Transverse colon (tissue), 4 donors: Measurements from ENCODE around the gene PMEPA1. TPM values are rescaled to one million over a fixed set of nuclear protein-coding genes. Genes with fewer than 3 reads are reported as not detected.

Experiments
- DNase-seq: peaks from one replicate; pipeline ENCODE4 v3.0.0-alpha.2; 2019
- H3K27ac ChIP-seq, 4 donors: fragments of 200-600 bp; sonication (generic); 2 replicates each; pipeline ENCODE4 v1.5.1; 2016 to 2018; ENCODE audit warnings: inconsistent platforms in 4 of 4
- H3K27me3 ChIP-seq: fragments of 200-600 bp; sonication (generic); 2 replicates; pipeline ENCODE4 v1.5.1; 2017; ENCODE audit warnings: inconsistent platforms
- H3K36me3 ChIP-seq, 4 donors: fragments of 200-600 bp; sonication (generic); 2 replicates each; pipeline ENCODE4 v1.5.1; 2017 to 2019; ENCODE audit warnings: inconsistent platforms in 4 of 4
- H3K4me1 ChIP-seq, 4 donors: fragments of 200-600 bp; sonication (generic); 2 replicates each; pipeline ENCODE4 v1.5.1; 2017 to 2020; ENCODE audit warnings: inconsistent platforms in 4 of 4
- H3K4me3 ChIP-seq, 4 donors: fragments of 200-600 bp; sonication (generic); 1 replicate in 1 of 4; 2 replicates in 3 of 4; pipeline versions ENCODE4 v1.5.1 to v1.6.1; 2017 to 2019; ENCODE audit warnings: inconsistent platforms in 4 of 4
- H3K9me3 ChIP-seq, 2 donors: fragments of 200-600 bp; sonication (generic); 2 replicates each; pipeline ENCODE4 v1.5.1; 2017 to 2019; ENCODE audit warnings: inconsistent platforms in 2 of 2
- EP300 ChIP-seq: sonication (generic); formaldehyde crosslinking; IDR thresholded peaks from one replicate; pipeline ENCODE4 v1.6.1; 2017; ENCODE audit warnings: antibody characterized with exemption, low read depth
- POLR2A ChIP-seq: fragments of 450-650 bp; IDR thresholded peaks from one replicate; pipeline ENCODE4 v1.6.1; 2016; ENCODE audit warnings: antibody characterized with exemption, mild to moderate bottlenecking, moderate library complexity
- POLR2AphosphoS5 ChIP-seq, 3 donors: sonication (generic); formaldehyde crosslinking; IDR thresholded peaks; one replicate each; pipeline ENCODE4 v1.6.1; 2016; ENCODE audit warnings: antibody characterized with exemption in 3 of 3
- WGBS, 2 donors: methylation state at CpG; one replicate each; pipeline ENCODE4 v1.1.5; 2018; ENCODE audit warnings: low coverage in 1 of 2; 5-methylcytosine and 5-hydroxymethylcytosine counted together
- in situ Hi-C, 4 donors: fragments of 200-750 bp; cut with MboI; loops; one replicate each; pipeline versions ENCODE4 v1.15.0 to v1.15.1; 2017; ENCODE audit warnings: low sequenced_read_pairs in 3 of 4, low pct_ligation_motif_present in 1 of 4, low pct_unique_long_range_greater_than_20kb in 1 of 4
- intact Hi-C: fragments of 100-400 bp; cut with DNase I; formaldehyde crosslinking; loops from one replicate; pipeline ENCODE4 v1.15.1; 2023; ENCODE audit warnings: low total_unique reads
- total RNA-seq, 4 donors: library from RNA; depleted of rRNA; stranded (reverse); fragments of >200 nt; gene quantifications; one replicate each; pipeline ENCODE4 v1.1.0, GENCODE V29; 2016
- TF ChIP-seq, protein P1 (sequence below), 5 experiments: fragments of 200-600 bp in 3 of 5; fragments of 450-650 bp in 2 of 5; sonication (generic) in 3 of 5; IDR thresholded peaks; 1 replicate in 2 of 5; 2 replicates in 3 of 5; pipeline ENCODE4 v1.5.1; 2016 to 2017; ENCODE audit warnings: antibody characterized with exemption in 5 of 5, inconsistent platforms in 3 of 5, mild to moderate bottlenecking in 2 of 5, moderate library complexity in 1 of 5

PMEPA1 gene
- total RNA-seq, 4 donors from 2014 or later: 6.4 to 10.8 (median 8.4) TPM

DNA sequence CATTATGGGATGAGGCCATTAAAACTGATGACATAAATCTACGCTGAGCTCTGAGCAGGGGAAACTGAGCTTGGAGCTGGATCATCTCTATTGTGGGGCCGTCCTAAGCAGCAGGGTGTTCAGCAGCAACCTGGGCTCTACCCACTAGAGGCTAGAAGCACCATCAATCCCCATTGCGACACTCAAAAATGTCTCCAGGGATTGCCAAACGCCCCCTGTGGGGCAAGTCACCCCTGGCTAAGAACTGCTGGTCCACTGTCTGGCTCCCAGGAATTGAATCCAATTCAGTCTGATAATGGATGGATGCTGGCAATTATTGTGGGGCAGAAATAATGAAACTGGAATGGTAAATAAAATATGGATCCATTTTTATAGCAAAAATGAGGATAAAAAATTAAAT, 38.2 kb downstream of the PMEPA1 start:
- H3K9me3 ChIP-seq: no peaks in the 10 kb centered on the region
- no peak overlapping the region for H3K4me3 ChIP-seq
- TF ChIP-seq, protein P1, sequence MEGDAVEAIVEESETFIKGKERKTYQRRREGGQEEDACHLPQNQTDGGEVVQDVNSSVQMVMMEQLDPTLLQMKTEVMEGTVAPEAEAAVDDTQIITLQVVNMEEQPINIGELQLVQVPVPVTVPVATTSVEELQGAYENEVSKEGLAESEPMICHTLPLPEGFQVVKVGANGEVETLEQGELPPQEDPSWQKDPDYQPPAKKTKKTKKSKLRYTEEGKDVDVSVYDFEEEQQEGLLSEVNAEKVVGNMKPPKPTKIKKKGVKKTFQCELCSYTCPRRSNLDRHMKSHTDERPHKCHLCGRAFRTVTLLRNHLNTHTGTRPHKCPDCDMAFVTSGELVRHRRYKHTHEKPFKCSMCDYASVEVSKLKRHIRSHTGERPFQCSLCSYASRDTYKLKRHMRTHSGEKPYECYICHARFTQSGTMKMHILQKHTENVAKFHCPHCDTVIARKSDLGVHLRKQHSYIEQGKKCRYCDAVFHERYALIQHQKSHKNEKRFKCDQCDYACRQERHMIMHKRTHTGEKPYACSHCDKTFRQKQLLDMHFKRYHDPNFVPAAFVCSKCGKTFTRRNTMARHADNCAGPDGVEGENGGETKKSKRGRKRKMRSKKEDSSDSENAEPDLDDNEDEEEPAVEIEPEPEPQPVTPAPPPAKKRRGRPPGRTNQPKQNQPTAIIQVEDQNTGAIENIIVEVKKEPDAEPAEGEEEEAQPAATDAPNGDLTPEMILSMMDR (IDR thresholded peaks at IDR 0.05): no peak
- TF ChIP-seq POLR2A (no peak), POLR2AphosphoS5 (IDR thresholded peaks at IDR 0.05) (no peak), EP300 (no peak)
- H3K4me1 ChIP-seq: peaks cover 0 to 29% (median 23%) of the 10 kb centered on the region in 4 donors
- 79 to 85% methylated on average over 4 of the region's 4 CpGs for WGBS, 2 donors
- intact Hi-C loops: no loop called here
- no peak for DNase-seq
- no peaks in the 10 kb centered on the region for H3K27me3 ChIP-seq
- H3K27ac ChIP-seq: no peak overlapping the region
- no peaks in the 10 kb centered on the region for H3K36me3 ChIP-seq
- in situ Hi-C loops: loop anchor here in 2 of 4 donors (25.0 kb wide), 2 partner anchors 216 to 416 kb away; no protein-coding TSS in a partner anchor

GRCh38 chr20:57671072-57671391, 38.8 kb downstream of the PMEPA1 start:
- no peak for TF ChIP-seq POLR2A
- no peak for TF ChIP-seq EP300
- TF ChIP-seq, protein P1 (IDR thresholded peaks at IDR 0.05): no peak
- no peaks in the 10 kb centered on the region for H3K9me3 ChIP-seq

DNA sequence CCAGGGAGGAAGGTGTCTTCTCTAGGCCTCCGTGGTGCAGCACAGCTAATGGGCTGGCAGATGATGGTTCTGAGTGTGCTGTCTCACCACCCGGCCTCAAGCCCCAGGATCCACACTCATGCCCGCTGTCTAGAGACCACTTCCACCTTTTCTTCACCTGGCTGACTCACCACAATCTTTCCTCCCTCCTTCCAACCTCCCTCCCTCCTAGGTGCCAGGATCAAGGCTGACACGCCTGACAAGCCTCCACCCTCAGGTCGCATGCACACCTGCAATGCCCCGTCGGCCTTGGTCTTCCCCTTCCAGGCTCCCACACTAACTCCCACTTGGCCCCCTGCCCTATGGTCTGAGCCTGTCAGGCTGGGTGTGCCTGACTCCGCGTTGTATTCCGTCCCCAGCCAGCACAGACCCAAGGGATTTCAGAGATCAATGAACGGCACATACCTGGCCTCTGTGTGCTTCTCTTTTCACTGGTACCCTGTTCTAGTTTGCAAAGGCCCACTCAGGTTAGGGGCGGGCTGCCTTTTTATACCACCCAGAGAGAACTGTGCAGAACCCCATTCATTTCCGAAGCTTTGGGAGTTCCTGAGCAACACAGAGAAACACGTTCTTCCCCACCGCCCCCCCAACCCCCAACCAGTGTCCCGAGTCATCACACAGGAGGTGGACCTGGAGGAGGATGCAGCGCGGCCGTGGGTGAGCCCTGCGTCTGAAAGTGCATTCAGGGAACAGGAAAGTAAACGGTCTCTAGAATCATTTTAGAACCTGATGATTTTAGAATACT, 39.3 kb downstream of the PMEPA1 start:
- H3K4me3 ChIP-seq: no peak overlapping the region
- TF ChIP-seq POLR2AphosphoS5 (IDR thresholded peaks at IDR 0.05) (no peak), POLR2A (no peak), EP300 (no peak)
- TF ChIP-seq, protein P1 (IDR thresholded peaks at IDR 0.05): no peak
- peaks cover 0 to 17% (median 12%) of the 10 kb centered on the region in 4 donors for H3K4me1 ChIP-seq
- WGBS, 2 donors: 40 to 67% methylated on average over 1 to 21 of the region's 21 CpGs
- H3K27me3 ChIP-seq: no peaks in the 10 kb centered on the region
- in situ Hi-C loops: loop anchor here in 2 of 4 donors (25.0 kb wide), 2 partner anchors 217 to 417 kb away; no protein-coding TSS in a partner anchor
- H3K36me3 ChIP-seq: no peaks in the 10 kb centered on the region
- H3K27ac ChIP-seq: no peak overlapping the region
- intact Hi-C loops: no loop called here
- no peak for DNase-seq
- H3K9me3 ChIP-seq: no peaks in the 10 kb centered on the region

More at GRCh38 chr20:57671072-57671391, 38.8 kb downstream of the PMEPA1 start:
- in situ Hi-C loops (loop anchor here in 2 of 4 donors (25.0 kb wide), 2 partner anchors 216 to 416 kb away; no protein-coding TSS in a partner anchor), intact Hi-C loops (no loop called here)
- Histone ChIP-seq H3K36me3 (no peaks in the 10 kb centered on the region), H3K4me3 (no peak overlapping the region), H3K27ac (no peak overlapping the region), H3K4me1 (peaks cover 0 to 23% (median 17%) of the 10 kb centered on the region in 4 donors), H3K27me3 (no peaks in the 10 kb centered on the region)
- WGBS, 2 donors: 83 to 93% methylated on average over 10 of the region's 10 CpGs
- no peak for DNase-seq

GRCh38 chr20:57669632-57670031, 40.2 kb downstream of the PMEPA1 start:
- WGBS, 2 donors: 84% methylated on average over 8 of the region's 8 CpGs; no CpG with 5 or more reads in 1 of the 2 donors
- Histone ChIP-seq H3K27ac (no peak overlapping the region), H3K27me3 (no peaks in the 10 kb centered on the region), H3K9me3 (no peaks in the 10 kb centered on the region), H3K4me1 (peaks cover 0 to 14% (median 10%) of the 10 kb centered on the region in 4 donors), H3K36me3 (no peaks in the 10 kb centered on the region), H3K4me3 (no peak overlapping the region)
- no peak for TF ChIP-seq POLR2AphosphoS5 (IDR thresholded peaks at IDR 0.05)
- DNase-seq: no peak
- in situ Hi-C loops (loop anchor here in 2 of 4 donors (25.0 kb wide), 2 partner anchors 218 to 418 kb away; no protein-coding TSS in a partner anchor), intact Hi-C loops (no loop called here)
